HL-60 (cell line): ENCODE results near the gene HCN2.

Source experiments
- POLR2AphosphoS5 ChIP-seq: IDR thresholded peaks from 2 replicates; pipeline ENCODE4 v1.6.1; 2012; ENCODE audit warnings: low read depth
- TF ChIP-seq, protein P1 (sequence below): IDR thresholded peaks from one replicate; pipeline ENCODE4 v1.5.1; 2011; ENCODE audit warnings: low read length, control low read depth, inconsistent platforms; ENCODE audit not compliant: insufficient read depth

GRCh38 chr19:611481-611868 is 21.8 kb downstream of the HCN2 start:
- TF ChIP-seq, protein P1, sequence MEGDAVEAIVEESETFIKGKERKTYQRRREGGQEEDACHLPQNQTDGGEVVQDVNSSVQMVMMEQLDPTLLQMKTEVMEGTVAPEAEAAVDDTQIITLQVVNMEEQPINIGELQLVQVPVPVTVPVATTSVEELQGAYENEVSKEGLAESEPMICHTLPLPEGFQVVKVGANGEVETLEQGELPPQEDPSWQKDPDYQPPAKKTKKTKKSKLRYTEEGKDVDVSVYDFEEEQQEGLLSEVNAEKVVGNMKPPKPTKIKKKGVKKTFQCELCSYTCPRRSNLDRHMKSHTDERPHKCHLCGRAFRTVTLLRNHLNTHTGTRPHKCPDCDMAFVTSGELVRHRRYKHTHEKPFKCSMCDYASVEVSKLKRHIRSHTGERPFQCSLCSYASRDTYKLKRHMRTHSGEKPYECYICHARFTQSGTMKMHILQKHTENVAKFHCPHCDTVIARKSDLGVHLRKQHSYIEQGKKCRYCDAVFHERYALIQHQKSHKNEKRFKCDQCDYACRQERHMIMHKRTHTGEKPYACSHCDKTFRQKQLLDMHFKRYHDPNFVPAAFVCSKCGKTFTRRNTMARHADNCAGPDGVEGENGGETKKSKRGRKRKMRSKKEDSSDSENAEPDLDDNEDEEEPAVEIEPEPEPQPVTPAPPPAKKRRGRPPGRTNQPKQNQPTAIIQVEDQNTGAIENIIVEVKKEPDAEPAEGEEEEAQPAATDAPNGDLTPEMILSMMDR: no peak
- no peak for TF ChIP-seq POLR2AphosphoS5
